Upper lobe of left lung (tissue), 4 donors: ENCODE data around the gene CLCNKA.

Experiments used
- CTCF ChIP-seq, 6 experiments: fragments of 450-650 bp in 4 of 6; fragments of 200-600 bp in 2 of 6; sonication (generic) in 2 of 6; IDR thresholded peaks; one replicate each; pipeline ENCODE4 v1.5.1; 2016 to 2019; ENCODE audit warnings: antibody characterized with exemption in 6 of 6
- EP300 ChIP-seq, 4 donors: sonication (generic); formaldehyde crosslinking; IDR thresholded peaks; one replicate each; pipeline ENCODE4 v1.5.1; 2017; ENCODE audit warnings: antibody characterized with exemption in 4 of 4, control low read depth in 2 of 4
- POLR2A ChIP-seq, 4 donors: fragments of 450-650 bp; IDR thresholded peaks; one replicate each; pipeline ENCODE4 v1.5.1; 2016 to 2017; ENCODE audit warnings: antibody characterized with exemption in 4 of 4, mild to moderate bottlenecking in 2 of 4
- POLR2AphosphoS5 ChIP-seq, 2 donors: sonication (generic); formaldehyde crosslinking; IDR thresholded peaks; one replicate each; pipeline ENCODE4 v1.5.1; 2017; ENCODE audit warnings: antibody characterized with exemption in 2 of 2

GRCh38 chr1:16007671-16008341 is 14.0 kb upstream of the CLCNKA start:
- TF ChIP-seq CTCF (IDR thresholded peaks at IDR 0.05) (no peak), POLR2A (IDR thresholded peaks at IDR 0.05) (no peak), EP300 (IDR thresholded peaks at IDR 0.05) (no peak), POLR2AphosphoS5 (IDR thresholded peaks at IDR 0.05) (no peak)
